ENCODE results near the gene ABAT. TPM values are rescaled to one million over a fixed set of nuclear protein-coding genes. Genes with fewer than 3 reads are reported as not detected.

ABAT gene
- total RNA-seq, 4 donors from 2014 or later: 9.0 to 16.9 (median 13.4) TPM

GRCh38 chr16:8718851-8719680, 44.6 kb downstream of the ABAT start:
- TF ChIP-seq EP300 (IDR thresholded peaks at IDR 0.05) (no peak), CTCF (IDR thresholded peaks at IDR 0.05) (no peak), POLR2A (IDR thresholded peaks at IDR 0.05; ENCODE audit: low read depth) (no peak), POLR2AphosphoS5 (IDR thresholded peaks at IDR 0.05) (no peak)
- H3K4me3 ChIP-seq: no peak overlapping the region
- 73% methylated on average over 19 of the region's 19 CpGs for WGBS

GRCh38 chr16:8720080-8720966, 45.9 kb downstream of the ABAT start:
- Histone ChIP-seq H3K4me1 (no peaks in the 10 kb centered on the region), H3K27me3 (no peaks in the 10 kb centered on the region), H3K27ac (replicated peaks in 1 of 4) (no peak overlapping the region), H3K36me3 (peaks cover 0 to 3% (median 0%) of the 10 kb centered on the region in 4 donors), H3K4me3 (no peak overlapping the region), H3K9me3 (peaks cover 0 to 9% (median 2%) of the 10 kb centered on the region in 4 donors)
- no peak for DNase-seq (ENCODE audit: extremely low spot score)
- TF ChIP-seq POLR2AphosphoS5 (IDR thresholded peaks at IDR 0.05) (no peak), POLR2A (IDR thresholded peaks at IDR 0.05; ENCODE audit: low read depth) (no peak), CTCF (IDR thresholded peaks at IDR 0.05) (no peak), EP300 (IDR thresholded peaks at IDR 0.05) (no peak)
- intact Hi-C loops (cut with DNase I): no loop called here
- WGBS: 59% methylated on average over 14 of the region's 14 CpGs

More at GRCh38 chr16:8718851-8719680, 44.6 kb downstream of the ABAT start:
- peaks cover 0 to 9% (median 4%) of the 10 kb centered on the region in 4 donors for H3K36me3 ChIP-seq
- no peaks in the 10 kb centered on the region for H3K27me3 ChIP-seq
- DNase-seq (ENCODE audit: extremely low spot score): no peak
- no peaks in the 10 kb centered on the region for H3K4me1 ChIP-seq
- H3K9me3 ChIP-seq: peaks cover 0 to 9% (median 2%) of the 10 kb centered on the region in 4 donors
- no peak overlapping the region for H3K27ac ChIP-seq (replicated peaks in 1 of 4)
- intact Hi-C loops (cut with DNase I): no loop called here

- Histone ChIP-seq H3K4me1 (no peaks in the 10 kb centered on the region), H3K27ac (replicated peaks in 1 of 4) (no peak overlapping the region), H3K27me3 (no peaks in the 10 kb centered on the region), H3K4me3 (no peak overlapping the region), H3K9me3 (peaks cover 0 to 9% (median 2%) of the 10 kb centered on the region in 4 donors), H3K36me3 (peaks cover 0 to 3% (median 0%) of the 10 kb centered on the region in 4 donors)
- DNase-seq (ENCODE audit: extremely low spot score): no peak
- intact Hi-C loops (cut with DNase I): no loop called here
- TF ChIP-seq POLR2A (IDR thresholded peaks at IDR 0.05; ENCODE audit: low read depth) (no peak), CTCF (IDR thresholded peaks at IDR 0.05) (no peak), POLR2AphosphoS5 (IDR thresholded peaks at IDR 0.05) (no peak), EP300 (IDR thresholded peaks at IDR 0.05) (no peak)
- WGBS: 67% methylated on average over 3 of the region's 3 CpGs
These were observed 46.5 kb downstream of the ABAT start for GRCh38 chr16:8720967-8721308.

GRCh38 chr16:8721336-8722024, 47.1 kb downstream of the ABAT start:
- intact Hi-C loops (cut with DNase I): no loop called here
- DNase-seq (ENCODE audit: extremely low spot score): no peak
- TF ChIP-seq EP300 (IDR thresholded peaks at IDR 0.05): no peak
- TF ChIP-seq POLR2A (IDR thresholded peaks at IDR 0.05; ENCODE audit: low read depth): no peak
- TF ChIP-seq POLR2AphosphoS5 (IDR thresholded peaks at IDR 0.05): no peak
- TF ChIP-seq CTCF (IDR thresholded peaks at IDR 0.05): no peak
- WGBS: 81% methylated on average over 13 of the region's 14 CpGs
- Histone ChIP-seq H3K4me3 (no peak overlapping the region), H3K27ac (replicated peaks in 1 of 4) (no peak overlapping the region), H3K36me3 (peaks cover 0 to 3% (median 0%) of the 10 kb centered on the region in 4 donors), H3K9me3 (peaks cover 0 to 9% (median 2%) of the 10 kb centered on the region in 4 donors), H3K4me1 (no peaks in the 10 kb centered on the region), H3K27me3 (no peaks in the 10 kb centered on the region)

Measured in esophagus muscularis mucosa (tissue), 4 donors.